ENCODE data around the gene UNKL.
A peak's percentile ranks its signal among the peaks of the same experiment; 100 is the strongest.

The UNKL gene

GRCh38 chr16:1392826-1393225, 21.7 kb downstream of the UNKL start:
- no peak overlapping the region for H3K9ac ChIP-seq (ENCODE audit: low read depth, low read length)
- DNase-seq (no peak), ATAC-seq (ENCODE audit: insufficient read depth, low read depth) (no peak)
- peaks cover 55% of the 10 kb centered on the region for H3K36me3 ChIP-seq (ENCODE audit: insufficient read depth, low read length)
- H3K27me3 ChIP-seq (ENCODE audit: insufficient read depth, low read length, poor library complexity), result no peaks in the 10 kb centered on the region
- H3K27ac ChIP-seq (ENCODE audit: low read length), result no peak overlapping the region
- TF ChIP-seq, protein P1, sequence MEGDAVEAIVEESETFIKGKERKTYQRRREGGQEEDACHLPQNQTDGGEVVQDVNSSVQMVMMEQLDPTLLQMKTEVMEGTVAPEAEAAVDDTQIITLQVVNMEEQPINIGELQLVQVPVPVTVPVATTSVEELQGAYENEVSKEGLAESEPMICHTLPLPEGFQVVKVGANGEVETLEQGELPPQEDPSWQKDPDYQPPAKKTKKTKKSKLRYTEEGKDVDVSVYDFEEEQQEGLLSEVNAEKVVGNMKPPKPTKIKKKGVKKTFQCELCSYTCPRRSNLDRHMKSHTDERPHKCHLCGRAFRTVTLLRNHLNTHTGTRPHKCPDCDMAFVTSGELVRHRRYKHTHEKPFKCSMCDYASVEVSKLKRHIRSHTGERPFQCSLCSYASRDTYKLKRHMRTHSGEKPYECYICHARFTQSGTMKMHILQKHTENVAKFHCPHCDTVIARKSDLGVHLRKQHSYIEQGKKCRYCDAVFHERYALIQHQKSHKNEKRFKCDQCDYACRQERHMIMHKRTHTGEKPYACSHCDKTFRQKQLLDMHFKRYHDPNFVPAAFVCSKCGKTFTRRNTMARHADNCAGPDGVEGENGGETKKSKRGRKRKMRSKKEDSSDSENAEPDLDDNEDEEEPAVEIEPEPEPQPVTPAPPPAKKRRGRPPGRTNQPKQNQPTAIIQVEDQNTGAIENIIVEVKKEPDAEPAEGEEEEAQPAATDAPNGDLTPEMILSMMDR (IDR thresholded peaks at IDR 0.05; ENCODE audit: borderline replicate concordance, extremely low read depth, low read length, poor library complexity, severe bottlenecking), result no peak
- TF ChIP-seq EZH2 (IDR thresholded peaks at IDR 0.05; ENCODE audit: borderline replicate concordance, low read depth, low read length, severe bottlenecking), result no peak
- 0 out of 2 replicates have a peak, but pooled peaks cover 5% of the 10 kb centered on the region for H3K4me1 ChIP-seq (ENCODE audit: insufficient read depth, low read length)
- no peaks in the 10 kb centered on the region for H3K79me2 ChIP-seq (ENCODE audit: insufficient read depth, low read length)
- peaks cover 7% of the 10 kb centered on the region for H4K20me1 ChIP-seq (ENCODE audit: insufficient read depth, low read length)
- no peak overlapping the region for H3K4me3 ChIP-seq (ENCODE audit: low read depth in 1 of 2, low read length in 2 of 2)
- H3K9me3 ChIP-seq (ENCODE audit: insufficient read depth, low read length, severe bottlenecking), result no peaks in the 10 kb centered on the region
- no peak overlapping the region for H2AFZ ChIP-seq (ENCODE audit: low read depth, low read length)
- H3K4me2 ChIP-seq (ENCODE audit: insufficient read depth, low read length), result no peak overlapping the region

GRCh38 chr16:1390239-1390779, 24.2 kb downstream of the UNKL start:
- H3K4me3 ChIP-seq (ENCODE audit: low read depth in 1 of 2, low read length in 2 of 2), result no peak overlapping the region
- H3K27me3 ChIP-seq (ENCODE audit: insufficient read depth, low read length, poor library complexity), result no peaks in the 10 kb centered on the region
- peaks cover 58% of the 10 kb centered on the region for H3K36me3 ChIP-seq (ENCODE audit: insufficient read depth, low read length)
- DNase-seq (peak; percentile 81), ATAC-seq (ENCODE audit: insufficient read depth, low read depth) (peak; percentile 86)
- H3K4me1 ChIP-seq (ENCODE audit: insufficient read depth, low read length), result 0 out of 2 replicates have a peak, but pooled peaks cover 5% of the 10 kb centered on the region
- H3K79me2 ChIP-seq (ENCODE audit: insufficient read depth, low read length), result no peaks in the 10 kb centered on the region
- H2AFZ ChIP-seq (ENCODE audit: low read depth, low read length), result no peak overlapping the region
- no peak for TF ChIP-seq EZH2 (IDR thresholded peaks at IDR 0.05; ENCODE audit: borderline replicate concordance, low read depth, low read length, severe bottlenecking)
- TF ChIP-seq, protein P1 (IDR thresholded peaks at IDR 0.05; ENCODE audit: borderline replicate concordance, extremely low read depth, low read length, poor library complexity, severe bottlenecking), result no peak
- no peak overlapping the region for H3K4me2 ChIP-seq (ENCODE audit: insufficient read depth, low read length)
- H3K9ac ChIP-seq (ENCODE audit: low read depth, low read length), result no peak overlapping the region
- H4K20me1 ChIP-seq (ENCODE audit: insufficient read depth, low read length), result peaks cover 20% of the 10 kb centered on the region
- H3K9me3 ChIP-seq (ENCODE audit: insufficient read depth, low read length, severe bottlenecking), result no peaks in the 10 kb centered on the region
- H3K27ac ChIP-seq (ENCODE audit: low read length), result no peak overlapping the region

- Histone ChIP-seq H3K27me3 (ENCODE audit: insufficient read depth, low read length, poor library complexity) (no peaks in the 10 kb centered on the region), H4K20me1 (ENCODE audit: insufficient read depth, low read length) (peaks cover 20% of the 10 kb centered on the region), H3K4me3 (ENCODE audit: low read depth in 1 of 2, low read length in 2 of 2) (no peak overlapping the region), H3K27ac (ENCODE audit: low read length) (no peak overlapping the region; the same call in 1 of the 2 replicates), H3K9me3 (ENCODE audit: insufficient read depth, low read length, severe bottlenecking) (no peaks in the 10 kb centered on the region), H3K4me2 (ENCODE audit: insufficient read depth, low read length) (no peak overlapping the region), H3K36me3 (ENCODE audit: insufficient read depth, low read length) (peaks cover 63% of the 10 kb centered on the region), H3K4me1 (ENCODE audit: insufficient read depth, low read length) (0 out of 2 replicates have a peak, but pooled peaks cover 5% of the 10 kb centered on the region), H2AFZ (ENCODE audit: low read depth, low read length) (no peak overlapping the region), H3K79me2 (ENCODE audit: insufficient read depth, low read length) (no peaks in the 10 kb centered on the region), H3K9ac (ENCODE audit: low read depth, low read length) (no peak overlapping the region)
- ATAC-seq (ENCODE audit: insufficient read depth, low read depth) (0 out of 3 replicates have a peak, but pooled peaks have one; percentile 13), DNase-seq (no peak)
- TF ChIP-seq, protein P1 (IDR thresholded peaks at IDR 0.05; ENCODE audit: borderline replicate concordance, extremely low read depth, low read length, poor library complexity, severe bottlenecking), result no peak
- TF ChIP-seq EZH2 (IDR thresholded peaks at IDR 0.05; ENCODE audit: borderline replicate concordance, low read depth, low read length, severe bottlenecking), result no peak
Observed at GRCh38 chr16:1389762-1390161, 24.7 kb downstream of the UNKL start.
